ENCODE data around the gene TBC1D16.
A peak's percentile ranks its signal among the peaks of the same experiment; 100 is the strongest.

The TBC1D16 gene

GRCh38 chr17:80035687-80035936 lies at the start of gene TBC1D16:
TSS of gene TBC1D16 (minus strand) at chr17:80035872. CDS start at chr17:80013547, 22,325 bp downstream.
- H3K9me3 ChIP-seq (ENCODE audit: control insufficient read depth, insufficient read depth, low read length) = no peaks in the 10 kb centered on the region
- no peaks in the 10 kb centered on the region for H3K4me1 ChIP-seq (ENCODE audit: insufficient read depth, low read length)
- H3K9ac ChIP-seq (ENCODE audit: low read depth, low read length) = peak within 1 kb of the TSS; percentile 98
- H3K36me3 ChIP-seq (ENCODE audit: insufficient read depth, low read length) = no peaks in the 10 kb centered on the region

- H3K36me3 ChIP-seq (ENCODE audit: insufficient read depth, low read length) = no peaks in the 10 kb centered on the region
- H3K9me3 ChIP-seq (ENCODE audit: control insufficient read depth, insufficient read depth, low read length) = no peaks in the 10 kb centered on the region
- H3K9ac ChIP-seq (ENCODE audit: low read depth, low read length) = no peak overlapping the region
- H3K4me1 ChIP-seq (ENCODE audit: insufficient read depth, low read length) = peaks cover 9% of the 10 kb centered on the region; the same call in 1 of the 2 replicates
These were observed 49.1 kb upstream of the TBC1D16 start for GRCh38 chr17:80084773-80085172.

- no peaks in the 10 kb centered on the region for H3K36me3 ChIP-seq (ENCODE audit: insufficient read depth, low read length)
- H3K9ac ChIP-seq (ENCODE audit: low read depth, low read length) = no peak overlapping the region
- peaks cover 9% of the 10 kb centered on the region; the same call in 1 of the 2 replicates for H3K4me1 ChIP-seq (ENCODE audit: insufficient read depth, low read length)
- no peaks in the 10 kb centered on the region for H3K9me3 ChIP-seq (ENCODE audit: control insufficient read depth, insufficient read depth, low read length)
These were observed 47.5 kb upstream of the TBC1D16 start for GRCh38 chr17:80083136-80083661.

- peaks cover 9% of the 10 kb centered on the region; the same call in 1 of the 2 replicates for H3K4me1 ChIP-seq (ENCODE audit: insufficient read depth, low read length)
- H3K9me3 ChIP-seq (ENCODE audit: control insufficient read depth, insufficient read depth, low read length) = no peaks in the 10 kb centered on the region
- no peaks in the 10 kb centered on the region for H3K36me3 ChIP-seq (ENCODE audit: insufficient read depth, low read length)
- H3K9ac ChIP-seq (ENCODE audit: low read depth, low read length) = peak overlapping the region; percentile 9; the same call in 1 of the 2 replicates
These were observed 46.9 kb upstream of the TBC1D16 start for GRCh38 chr17:80082403-80083135.

GRCh38 chr17:80081596-80081995 lies 45.9 kb upstream of the TBC1D16 start:
- H3K4me1 ChIP-seq (ENCODE audit: insufficient read depth, low read length) = peaks cover 9% of the 10 kb centered on the region; the same call in 1 of the 2 replicates
- H3K9me3 ChIP-seq (ENCODE audit: control insufficient read depth, insufficient read depth, low read length) = no peaks in the 10 kb centered on the region
- H3K9ac ChIP-seq (ENCODE audit: low read depth, low read length) = no peak overlapping the region
- H3K36me3 ChIP-seq (ENCODE audit: insufficient read depth, low read length) = no peaks in the 10 kb centered on the region

GRCh38 chr17:80080081-80080480 lies 44.4 kb upstream of the TBC1D16 start:
- Histone ChIP-seq H3K9ac (ENCODE audit: low read depth, low read length) (no peak overlapping the region), H3K4me1 (ENCODE audit: insufficient read depth, low read length) (peaks cover 9% of the 10 kb centered on the region; the same call in 1 of the 2 replicates), H3K36me3 (ENCODE audit: insufficient read depth, low read length) (no peaks in the 10 kb centered on the region), H3K9me3 (ENCODE audit: control insufficient read depth, insufficient read depth, low read length) (no peaks in the 10 kb centered on the region)

GRCh38 chr17:80072410-80072809 lies 36.7 kb upstream of the TBC1D16 start:
- Histone ChIP-seq H3K4me1 (ENCODE audit: insufficient read depth, low read length) (no peaks in the 10 kb centered on the region; the same call in 1 of the 2 replicates), H3K9ac (ENCODE audit: low read depth, low read length) (no peak overlapping the region), H3K9me3 (ENCODE audit: control insufficient read depth, insufficient read depth, low read length) (no peaks in the 10 kb centered on the region), H3K36me3 (ENCODE audit: insufficient read depth, low read length) (no peaks in the 10 kb centered on the region)

- H3K4me1 ChIP-seq (ENCODE audit: insufficient read depth, low read length) = no peaks in the 10 kb centered on the region; the same call in 1 of the 2 replicates
- no peak overlapping the region for H3K9ac ChIP-seq (ENCODE audit: low read depth, low read length)
- no peaks in the 10 kb centered on the region for H3K36me3 ChIP-seq (ENCODE audit: insufficient read depth, low read length)
- H3K9me3 ChIP-seq (ENCODE audit: control insufficient read depth, insufficient read depth, low read length) = no peaks in the 10 kb centered on the region
These were observed 35.6 kb upstream of the TBC1D16 start for GRCh38 chr17:80071116-80071841.

GRCh38 chr17:80070375-80071115 lies 34.9 kb upstream of the TBC1D16 start:
- Histone ChIP-seq H3K4me1 (ENCODE audit: insufficient read depth, low read length) (peaks cover 4% of the 10 kb centered on the region; the same call in 1 of the 2 replicates), H3K9me3 (ENCODE audit: control insufficient read depth, insufficient read depth, low read length) (no peaks in the 10 kb centered on the region), H3K9ac (ENCODE audit: low read depth, low read length) (no peak overlapping the region), H3K36me3 (ENCODE audit: insufficient read depth, low read length) (no peaks in the 10 kb centered on the region)

- Histone ChIP-seq H3K36me3 (ENCODE audit: insufficient read depth, low read length) (no peaks in the 10 kb centered on the region), H3K9me3 (ENCODE audit: control insufficient read depth, insufficient read depth, low read length) (no peaks in the 10 kb centered on the region), H3K4me1 (ENCODE audit: insufficient read depth, low read length) (peaks cover 15% of the 10 kb centered on the region; the same call in 1 of the 2 replicates), H3K9ac (ENCODE audit: low read depth, low read length) (no peak overlapping the region)
These were observed 32.9 kb upstream of the TBC1D16 start for GRCh38 chr17:80068301-80069222.

- peaks cover 15% of the 10 kb centered on the region; the same call in 1 of the 2 replicates for H3K4me1 ChIP-seq (ENCODE audit: insufficient read depth, low read length)
- H3K36me3 ChIP-seq (ENCODE audit: insufficient read depth, low read length) = no peaks in the 10 kb centered on the region
- no peaks in the 10 kb centered on the region for H3K9me3 ChIP-seq (ENCODE audit: control insufficient read depth, insufficient read depth, low read length)
- no peak overlapping the region for H3K9ac ChIP-seq (ENCODE audit: low read depth, low read length)
These were observed 31.8 kb upstream of the TBC1D16 start for GRCh38 chr17:80067393-80067986.

- no peak overlapping the region for H3K9ac ChIP-seq (ENCODE audit: low read depth, low read length)
- peaks cover 15% of the 10 kb centered on the region; the same call in 1 of the 2 replicates for H3K4me1 ChIP-seq (ENCODE audit: insufficient read depth, low read length)
- no peaks in the 10 kb centered on the region for H3K36me3 ChIP-seq (ENCODE audit: insufficient read depth, low read length)
- no peaks in the 10 kb centered on the region for H3K9me3 ChIP-seq (ENCODE audit: control insufficient read depth, insufficient read depth, low read length)
These were observed 30.0 kb upstream of the TBC1D16 start for GRCh38 chr17:80065478-80066170.

- H3K36me3 ChIP-seq (ENCODE audit: insufficient read depth, low read length) = no peaks in the 10 kb centered on the region
- H3K9me3 ChIP-seq (ENCODE audit: control insufficient read depth, insufficient read depth, low read length) = no peaks in the 10 kb centered on the region
- peaks cover 15% of the 10 kb centered on the region; the same call in 1 of the 2 replicates for H3K4me1 ChIP-seq (ENCODE audit: insufficient read depth, low read length)
- H3K9ac ChIP-seq (ENCODE audit: low read depth, low read length) = no peak overlapping the region
These were observed 29.0 kb upstream of the TBC1D16 start for GRCh38 chr17:80064696-80065095.
